A673 (cell line): ENCODE measurements around the gene ZBTB16. TPM values are rescaled to one million over a fixed set of nuclear protein-coding genes. Genes with fewer than 3 reads are reported as not detected.

Experiments
- BruUV-seq: library from RNA; stranded (reverse); fragments of 400-500 nt; replicated peaks from 2 replicates; lab custom pipeline; 2021; lab: Mats Ljungman, UMichigan
- CTCF ChIA-PET: fragments of 300-600 bp; sonication (Branson Sonifier 250); formaldehyde crosslinking; loops from one replicate; lab custom pipeline; 2022; ENCODE audit warnings: antibody characterized with exemption; lab: Charles Lee
- POLR2A ChIA-PET: fragments of 300-600 bp; sonication (Branson Sonifier 250); formaldehyde crosslinking; loops from one replicate; lab custom pipeline; 2022; ENCODE audit warnings: antibody characterized with exemption; ENCODE audit not compliant: low non-redundant PET; lab: Charles Lee
- DNase-seq: peaks from one replicate; pipeline ENCODE4 v3.0.0-alpha.2; 2015; ENCODE audit warnings: low spot score
- H3K27ac ChIP-seq: fragments of 200-600 bp; sonication (generic); 2 replicates; pipeline ENCODE4 v1.5.1; 2016; ENCODE audit warnings: mixed run types, low read depth, mild to moderate bottlenecking, mixed read lengths, antibody characterized with exemption, low read length; ENCODE audit not compliant: poor library complexity, severe bottlenecking
- H3K27me3 ChIP-seq: fragments of 200-600 bp; sonication (generic); replicated peaks from 2 replicates; pipeline ENCODE4 v1.6.1; 2017; ENCODE audit warnings: mixed run types, low read depth, mild to moderate bottlenecking, mixed read lengths, antibody characterized with exemption, low read length; ENCODE audit not compliant: insufficient read depth, poor library complexity
- H3K36me3 ChIP-seq: fragments of 200-600 bp; sonication (generic); 2 replicates; pipeline ENCODE4 v1.6.1; 2016; ENCODE audit warnings: mixed run types, mild to moderate bottlenecking, mixed read lengths, antibody characterized with exemption, low read length; ENCODE audit not compliant: insufficient read depth, poor library complexity, severe bottlenecking
- H3K4me1 ChIP-seq: fragments of 200-600 bp; sonication (generic); 2 replicates; pipeline ENCODE4 v1.6.1; 2017; ENCODE audit warnings: mixed run types, mild to moderate bottlenecking, mixed read lengths, antibody characterized with exemption, low read length; ENCODE audit not compliant: insufficient read depth, poor library complexity, severe bottlenecking
- H3K4me3 ChIP-seq: fragments of 200-600 bp; sonication (generic); 2 replicates; pipeline ENCODE4 v1.5.1; 2016; ENCODE audit warnings: low read depth, mixed run types, mild to moderate bottlenecking, mixed read lengths, low read length; ENCODE audit not compliant: poor library complexity, severe bottlenecking
- H3K9me3 ChIP-seq: fragments of 200-600 bp; sonication (generic); 2 replicates; pipeline ENCODE4 v1.6.1; 2016; ENCODE audit warnings: mixed run types, low read depth, mild to moderate bottlenecking, mixed read lengths, antibody characterized with exemption, low read length; ENCODE audit not compliant: poor library complexity, severe bottlenecking
- CTCF ChIP-seq: fragments of 300-800, 200-600 bp; sonication (generic); conservative IDR thresholded peaks from 2 replicates; pipeline ENCODE4 v1.5.1; 2017; ENCODE audit warnings: low read depth, mild to moderate bottlenecking, antibody characterized with exemption, low read length, moderate library complexity, mixed read lengths
- EZH2 ChIP-seq: fragments of 200-600 bp; sonication (generic); IDR thresholded peaks from 2 replicates; pipeline ENCODE4 v1.6.1; 2017; ENCODE audit warnings: borderline replicate concordance, low read depth, mild to moderate bottlenecking, mixed read lengths, antibody characterized with exemption, low read length; ENCODE audit not compliant: poor library complexity, severe bottlenecking
- intact Hi-C: fragments of 100-400 bp; cut with micrococcal nuclease; formaldehyde crosslinking; loops from one replicate; pipeline ENCODE4 v1.10.0; 2022; ENCODE audit not compliant: unreplicated experiment
- total RNA-seq: library from RNA; stranded (reverse); gene quantifications from 2 replicates; pipeline ENCODE4 v1.2.3, GENCODE V29; 2021

ZBTB16 gene
- total RNA-seq, 1 experiment from 2014 or later = 12.0 TPM

- Histone ChIP-seq H3K4me1 (peaks cover 20% of the 10 kb centered on the region), H3K36me3 (no peaks in the 10 kb centered on the region), H3K27me3 (no peaks in the 10 kb centered on the region), H3K27ac (no peak overlapping the region), H3K9me3 (no peaks in the 10 kb centered on the region), H3K4me3 (no peak overlapping the region)
- CTCF ChIA-PET = interaction anchor here (0.7 to 1.9 kb wide), 4 partner anchors 152 to 284 kb away, joined by 4 to 7 read pairs (median 6); no protein-coding TSS in a partner anchor
- intact Hi-C loops = loop anchor here (5.0 kb wide), 2 partner anchors 143 to 283 kb away; no protein-coding TSS in a partner anchor
- DNase-seq = peak; percentile 51
- TF ChIP-seq CTCF = peak; percentile 77
- no peak for TF ChIP-seq EZH2
- POLR2A ChIA-PET = no interaction called here
- no TSS peak for BruUV-seq
Observed at GRCh38 chr11:114180301-114181055, 121.0 kb downstream of the ZBTB16 start.

GRCh38 chr11:114181195-114181594 is 121.7 kb downstream of the ZBTB16 start:
- POLR2A ChIA-PET = no interaction called here
- Histone ChIP-seq H3K27me3 (no peaks in the 10 kb centered on the region), H3K4me3 (no peak overlapping the region), H3K27ac (no peak overlapping the region), H3K36me3 (no peaks in the 10 kb centered on the region), H3K9me3 (no peaks in the 10 kb centered on the region), H3K4me1 (peaks cover 20% of the 10 kb centered on the region)
- DNase-seq = no peak
- CTCF ChIA-PET = interaction anchor here (0.7 to 1.9 kb wide), 3 partner anchors 153 to 285 kb away, joined by 5 to 7 read pairs (median 6); no protein-coding TSS in a partner anchor
- no TSS peak for BruUV-seq
- TF ChIP-seq CTCF = no peak
- intact Hi-C loops = loop anchor here (5.0 kb wide), 2 partner anchors 144 to 284 kb away; no protein-coding TSS in a partner anchor

- no peaks in the 10 kb centered on the region for H3K27me3 ChIP-seq
- no peak for TF ChIP-seq CTCF
- no peak for TF ChIP-seq EZH2
- ChIA-PET CTCF (interaction anchor here (0.6 kb wide), 1 partner anchor 115 kb away, joined by 3 read pairs; no protein-coding TSS in a partner anchor), POLR2A (no interaction called here)
- BruUV-seq = no TSS peak
- intact Hi-C loops = loop anchor here (5.0 kb wide), 2 partner anchors 144 to 284 kb away; no protein-coding TSS in a partner anchor
- H3K9me3 ChIP-seq = no peaks in the 10 kb centered on the region
- H3K4me1 ChIP-seq = peaks cover 20% of the 10 kb centered on the region
- no peak overlapping the region for H3K4me3 ChIP-seq
- no peaks in the 10 kb centered on the region for H3K36me3 ChIP-seq
- H3K27ac ChIP-seq = no peak overlapping the region
- DNase-seq = no peak
Observed at GRCh38 chr11:114181752-114182151, 122.2 kb downstream of the ZBTB16 start.
